Loucy (cell line): ENCODE measurements around the gene KAT6B.

Experiments used
- H2AFZ ChIP-seq: fragments of 200-600 bp; sonication (generic); 2 replicates; pipeline ENCODE4 v1.6.0; 2016; ENCODE audit warnings: antibody characterized with exemption, mild to moderate bottlenecking, low read length, moderate library complexity
- H3F3A ChIP-seq: fragments of 200-600 bp; 2 replicates; pipeline ENCODE4 v1.6.0; 2016; ENCODE audit warnings: antibody characterized with exemption, low read depth, mild to moderate bottlenecking
- H3K27me3 ChIP-seq: fragments of 200-600 bp; sonication (generic); 2 replicates; pipeline ENCODE4 v1.6.1; 2014; ENCODE audit warnings: low read length, mild to moderate bottlenecking; ENCODE audit not compliant: insufficient read depth, poor library complexity, severe bottlenecking
- H3K36me3 ChIP-seq: fragments of 200-600 bp; sonication (generic); 2 replicates; pipeline ENCODE4 v1.6.1; 2016; ENCODE audit warnings: low read length; ENCODE audit not compliant: insufficient read depth
- H3K4me1 ChIP-seq: fragments of 200-600 bp; sonication (generic); 2 replicates; pipeline ENCODE4 v1.5.1; 2014; ENCODE audit warnings: low read length, mild to moderate bottlenecking; ENCODE audit not compliant: insufficient read depth, poor library complexity, severe bottlenecking
- H3K4me2 ChIP-seq: fragments of 200-600 bp; sonication (generic); 2 replicates; pipeline ENCODE4 v1.6.0; 2014; ENCODE audit warnings: antibody characterized with exemption, low read length, low read depth, mild to moderate bottlenecking; ENCODE audit not compliant: poor library complexity, severe bottlenecking
- H3K4me3 ChIP-seq: fragments of 200-600 bp; sonication (generic); 2 replicates; pipeline ENCODE4 v1.5.1; 2014; ENCODE audit warnings: low read length, mild to moderate bottlenecking, mixed read lengths; ENCODE audit not compliant: poor library complexity, severe bottlenecking
- H3K79me2 ChIP-seq: fragments of 200-600 bp; sonication (generic); 2 replicates; pipeline ENCODE4 v1.6.1; 2014; ENCODE audit warnings: low read length; ENCODE audit not compliant: insufficient read depth
- H3K9ac ChIP-seq: fragments of 200-600 bp; sonication (generic); 2 replicates; pipeline ENCODE4 v1.6.0; 2014; ENCODE audit warnings: mild to moderate bottlenecking, low read depth, low read length, moderate library complexity; ENCODE audit not compliant: poor library complexity, severe bottlenecking
- H3K9me2 ChIP-seq: fragments of 200-600 bp; sonication (generic); replicated peaks from 2 replicates; pipeline ENCODE4 v1.6.1; 2016; ENCODE audit warnings: low read depth, low read length, mixed read lengths
- H3K9me3 ChIP-seq: fragments of 200-600 bp; sonication (generic); 2 replicates; pipeline ENCODE4 v1.6.1; 2014; ENCODE audit warnings: mild to moderate bottlenecking, antibody characterized with exemption, low read length, low read depth; ENCODE audit not compliant: insufficient read depth
- H4K20me1 ChIP-seq: fragments of 200-600 bp; sonication (generic); 2 replicates; pipeline ENCODE4 v1.6.0; 2014; ENCODE audit warnings: antibody characterized with exemption, low read length, mild to moderate bottlenecking; ENCODE audit not compliant: insufficient read depth, poor library complexity, severe bottlenecking
- EZH2phosphoT487 ChIP-seq: fragments of 200-600 bp; IDR thresholded peaks from 2 replicates; pipeline ENCODE4 v1.6.1; 2018; ENCODE audit warnings: antibody characterized with exemption, mild to moderate bottlenecking, moderate library complexity, borderline replicate concordance
- TF ChIP-seq, protein P1 (sequence below): fragments of 200-600 bp; sonication (generic); conservative IDR thresholded peaks from 2 replicates; pipeline ENCODE4 v1.5.1; 2014; ENCODE audit warnings: mild to moderate bottlenecking, antibody characterized with exemption, low read length

KAT6B gene

DNA sequence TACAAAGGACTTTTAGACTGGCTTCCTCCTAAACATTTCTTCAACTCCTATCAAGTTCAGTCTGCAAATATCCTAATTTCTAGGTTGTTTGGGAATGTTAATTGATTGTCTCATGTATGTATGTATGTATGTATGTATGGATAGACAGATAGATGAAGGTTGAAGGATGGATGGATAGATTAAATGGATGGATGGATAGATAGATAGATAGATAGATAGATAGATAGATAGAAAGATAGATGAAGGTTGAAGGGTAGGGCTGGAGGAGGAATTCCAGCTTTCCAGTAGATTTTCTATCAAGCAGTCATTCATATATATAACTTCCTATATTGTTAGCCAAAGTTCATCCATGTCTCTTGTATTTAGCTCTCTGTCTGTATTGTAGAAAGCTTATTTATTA is 85.8 kb downstream of the KAT6B start:
- Histone ChIP-seq H4K20me1 (peaks cover 11% of the 10 kb centered on the region), H3K9ac (peak overlapping the region; percentile 57), H3K9me3 (no peaks in the 10 kb centered on the region), H2AFZ (no peak overlapping the region), H3K4me3 (no peak overlapping the region), H3K79me2 (peaks cover 99% of the 10 kb centered on the region), H3K4me2 (peak overlapping the region; percentile 63), H3K9me2 (no peaks in the 10 kb centered on the region), H3K27me3 (no peaks in the 10 kb centered on the region), H3K4me1 (peaks cover 73% of the 10 kb centered on the region), H3F3A (peaks cover 2% of the 10 kb centered on the region; the same call in 1 of the 2 replicates), H3K36me3 (no peaks in the 10 kb centered on the region)
- TF ChIP-seq EZH2phosphoT487: no peak
- TF ChIP-seq, protein P1, sequence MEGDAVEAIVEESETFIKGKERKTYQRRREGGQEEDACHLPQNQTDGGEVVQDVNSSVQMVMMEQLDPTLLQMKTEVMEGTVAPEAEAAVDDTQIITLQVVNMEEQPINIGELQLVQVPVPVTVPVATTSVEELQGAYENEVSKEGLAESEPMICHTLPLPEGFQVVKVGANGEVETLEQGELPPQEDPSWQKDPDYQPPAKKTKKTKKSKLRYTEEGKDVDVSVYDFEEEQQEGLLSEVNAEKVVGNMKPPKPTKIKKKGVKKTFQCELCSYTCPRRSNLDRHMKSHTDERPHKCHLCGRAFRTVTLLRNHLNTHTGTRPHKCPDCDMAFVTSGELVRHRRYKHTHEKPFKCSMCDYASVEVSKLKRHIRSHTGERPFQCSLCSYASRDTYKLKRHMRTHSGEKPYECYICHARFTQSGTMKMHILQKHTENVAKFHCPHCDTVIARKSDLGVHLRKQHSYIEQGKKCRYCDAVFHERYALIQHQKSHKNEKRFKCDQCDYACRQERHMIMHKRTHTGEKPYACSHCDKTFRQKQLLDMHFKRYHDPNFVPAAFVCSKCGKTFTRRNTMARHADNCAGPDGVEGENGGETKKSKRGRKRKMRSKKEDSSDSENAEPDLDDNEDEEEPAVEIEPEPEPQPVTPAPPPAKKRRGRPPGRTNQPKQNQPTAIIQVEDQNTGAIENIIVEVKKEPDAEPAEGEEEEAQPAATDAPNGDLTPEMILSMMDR: no peak

DNA sequence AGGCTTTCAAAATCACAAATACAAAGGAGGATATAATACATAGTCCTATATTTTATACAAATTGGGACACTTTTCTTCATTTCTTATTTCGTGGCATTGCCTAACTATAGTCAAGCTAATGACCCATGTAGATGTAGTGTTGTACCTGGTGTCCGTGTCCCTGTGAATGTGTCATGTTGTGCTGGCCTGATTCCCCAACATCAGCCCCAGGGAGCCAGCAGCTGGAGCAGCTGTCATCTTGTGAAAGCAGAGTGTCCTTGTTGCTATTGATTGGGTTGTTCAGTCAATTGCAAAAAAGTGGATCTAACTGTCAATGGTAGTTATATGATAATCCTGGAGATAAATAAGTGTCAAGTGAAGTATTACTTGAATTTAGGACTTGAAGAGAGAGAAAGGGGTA is 86.3 kb downstream of the KAT6B start:
- H2AFZ ChIP-seq: no peak overlapping the region
- no peaks in the 10 kb centered on the region for H3K9me2 ChIP-seq
- H3K4me3 ChIP-seq: peak overlapping the region; percentile 60
- no peak for TF ChIP-seq EZH2phosphoT487
- TF ChIP-seq, protein P1: no peak
- peak overlapping the region; percentile 63 for H3K4me2 ChIP-seq
- H3K9ac ChIP-seq: peak overlapping the region; percentile 57
- no peaks in the 10 kb centered on the region for H3K27me3 ChIP-seq
- no peaks in the 10 kb centered on the region for H3K9me3 ChIP-seq
- no peaks in the 10 kb centered on the region for H3F3A ChIP-seq
- H3K4me1 ChIP-seq: peaks cover 68% of the 10 kb centered on the region
- H4K20me1 ChIP-seq: peaks cover 11% of the 10 kb centered on the region
- no peaks in the 10 kb centered on the region for H3K36me3 ChIP-seq
- peaks cover 99% of the 10 kb centered on the region for H3K79me2 ChIP-seq

DNA sequence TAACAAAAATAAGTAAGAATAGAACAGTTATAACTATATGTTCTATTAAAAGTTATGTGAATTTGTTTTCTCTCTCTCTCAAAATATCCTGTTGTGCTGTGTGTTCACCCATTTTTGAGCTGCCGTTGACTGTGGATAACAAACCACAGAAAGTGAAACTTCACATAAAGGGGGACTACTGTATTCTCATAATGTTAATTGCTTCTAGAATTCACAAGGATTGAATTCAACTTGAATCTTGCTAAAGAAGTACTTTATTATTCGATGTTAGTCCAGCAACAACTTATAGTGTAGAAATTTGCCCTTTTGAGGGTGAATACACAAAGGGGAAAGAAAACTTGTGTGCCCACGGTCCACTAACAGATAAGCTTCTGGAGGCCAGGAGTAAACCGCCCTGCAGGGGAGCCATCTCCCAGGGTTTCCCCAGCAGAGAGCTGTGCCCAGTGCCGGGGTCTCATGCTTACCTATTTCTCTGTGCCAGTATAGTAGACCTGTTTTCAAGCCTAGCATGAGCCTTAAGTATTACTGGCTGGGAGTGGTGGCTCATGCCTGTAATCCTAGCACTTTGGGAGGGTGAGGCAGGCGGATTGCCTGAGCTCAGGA is 87.1 kb downstream of the KAT6B start:
- H3K79me2 ChIP-seq: peaks cover 98% of the 10 kb centered on the region
- no peaks in the 10 kb centered on the region for H3K27me3 ChIP-seq
- H4K20me1 ChIP-seq: peaks cover 11% of the 10 kb centered on the region
- H3K4me3 ChIP-seq: peak overlapping the region; percentile 60
- H2AFZ ChIP-seq: no peak overlapping the region
- H3K4me1 ChIP-seq: peaks cover 60% of the 10 kb centered on the region
- no peaks in the 10 kb centered on the region for H3K9me2 ChIP-seq
- no peaks in the 10 kb centered on the region for H3K36me3 ChIP-seq
- no peak for TF ChIP-seq EZH2phosphoT487
- TF ChIP-seq, protein P1: 0 out of 2 replicates have a peak, but pooled peaks have one; percentile 14
- H3K4me2 ChIP-seq: peak overlapping the region; percentile 63
- H3K9me3 ChIP-seq: no peaks in the 10 kb centered on the region
- peak overlapping the region; percentile 57 for H3K9ac ChIP-seq
- no peaks in the 10 kb centered on the region for H3F3A ChIP-seq
